Subcutaneous adipose tissue (tissue), 4 donors: ENCODE results near the gene DHRSX. TPM values are rescaled to one million over a fixed set of nuclear protein-coding genes. Genes with fewer than 3 reads are reported as not detected.

Source experiments
- total RNA-seq, 4 donors: library from RNA; depleted of rRNA; stranded (reverse); fragments of >200 nt; gene quantifications; one replicate each; pipeline ENCODE4 v1.1.0, GENCODE V29; 2016
- TF ChIP-seq, protein P1 (sequence below): fragments of 450-650 bp; IDR thresholded peaks from one replicate; pipeline ENCODE4 v1.5.1; 2016; ENCODE audit warnings: low read depth, mild to moderate bottlenecking, control low read depth, antibody characterized with exemption, moderate library complexity

DHRSX gene
- total RNA-seq, 4 donors from 2014 or later = 17.0 to 34.2 (median 24.5) TPM

DNA sequence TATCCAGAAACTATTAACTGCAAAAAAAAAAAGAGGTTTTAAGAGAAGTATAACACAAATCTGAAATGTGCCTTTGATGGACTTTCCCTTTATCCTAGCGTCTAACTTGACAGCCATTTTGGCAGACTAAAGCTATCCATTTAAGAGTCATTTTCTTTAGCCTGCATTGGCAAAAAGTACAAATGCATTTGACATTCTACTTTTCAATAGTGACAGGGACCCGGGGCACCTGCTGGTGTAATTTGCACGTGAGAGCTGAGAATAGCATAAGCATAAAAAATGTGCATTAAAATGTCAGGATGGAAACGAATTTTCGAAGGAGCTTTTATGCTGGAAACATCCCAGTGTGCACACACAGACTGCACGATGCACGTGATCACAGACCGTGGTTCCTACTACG, 91.9 kb downstream of the DHRSX start:
- TF ChIP-seq, protein P1, sequence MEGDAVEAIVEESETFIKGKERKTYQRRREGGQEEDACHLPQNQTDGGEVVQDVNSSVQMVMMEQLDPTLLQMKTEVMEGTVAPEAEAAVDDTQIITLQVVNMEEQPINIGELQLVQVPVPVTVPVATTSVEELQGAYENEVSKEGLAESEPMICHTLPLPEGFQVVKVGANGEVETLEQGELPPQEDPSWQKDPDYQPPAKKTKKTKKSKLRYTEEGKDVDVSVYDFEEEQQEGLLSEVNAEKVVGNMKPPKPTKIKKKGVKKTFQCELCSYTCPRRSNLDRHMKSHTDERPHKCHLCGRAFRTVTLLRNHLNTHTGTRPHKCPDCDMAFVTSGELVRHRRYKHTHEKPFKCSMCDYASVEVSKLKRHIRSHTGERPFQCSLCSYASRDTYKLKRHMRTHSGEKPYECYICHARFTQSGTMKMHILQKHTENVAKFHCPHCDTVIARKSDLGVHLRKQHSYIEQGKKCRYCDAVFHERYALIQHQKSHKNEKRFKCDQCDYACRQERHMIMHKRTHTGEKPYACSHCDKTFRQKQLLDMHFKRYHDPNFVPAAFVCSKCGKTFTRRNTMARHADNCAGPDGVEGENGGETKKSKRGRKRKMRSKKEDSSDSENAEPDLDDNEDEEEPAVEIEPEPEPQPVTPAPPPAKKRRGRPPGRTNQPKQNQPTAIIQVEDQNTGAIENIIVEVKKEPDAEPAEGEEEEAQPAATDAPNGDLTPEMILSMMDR = no peak

DNA sequence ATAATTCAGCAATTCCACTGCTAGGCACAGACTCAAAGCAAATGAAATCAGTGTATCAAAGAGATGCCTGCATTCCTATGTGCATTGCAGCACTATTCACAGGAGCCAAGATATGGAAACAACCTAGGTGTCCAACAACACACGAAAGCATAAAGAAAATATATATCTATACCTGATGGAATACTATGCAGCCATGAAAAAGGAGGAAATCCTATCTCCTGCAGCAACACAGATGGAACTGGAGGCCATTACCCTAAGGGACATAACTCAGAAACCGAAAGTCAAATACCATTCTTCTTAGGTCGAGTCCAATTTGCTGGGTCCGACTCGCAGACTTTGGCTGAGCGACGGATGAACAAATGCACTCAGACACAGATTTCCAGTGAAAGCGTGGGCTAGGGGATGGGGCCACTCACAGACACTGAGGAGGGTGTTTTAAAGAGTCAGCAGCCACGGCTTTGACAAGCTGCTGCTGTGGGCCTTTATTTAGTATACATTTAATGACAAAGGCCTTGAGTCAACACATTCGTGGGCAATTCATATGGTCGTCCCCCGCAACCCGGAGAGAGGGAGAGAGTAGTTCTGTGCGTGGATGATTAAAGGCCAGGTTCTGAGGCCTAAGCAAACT, 93.8 kb downstream of the DHRSX start:
- TF ChIP-seq, protein P1 = no peak

DNA sequence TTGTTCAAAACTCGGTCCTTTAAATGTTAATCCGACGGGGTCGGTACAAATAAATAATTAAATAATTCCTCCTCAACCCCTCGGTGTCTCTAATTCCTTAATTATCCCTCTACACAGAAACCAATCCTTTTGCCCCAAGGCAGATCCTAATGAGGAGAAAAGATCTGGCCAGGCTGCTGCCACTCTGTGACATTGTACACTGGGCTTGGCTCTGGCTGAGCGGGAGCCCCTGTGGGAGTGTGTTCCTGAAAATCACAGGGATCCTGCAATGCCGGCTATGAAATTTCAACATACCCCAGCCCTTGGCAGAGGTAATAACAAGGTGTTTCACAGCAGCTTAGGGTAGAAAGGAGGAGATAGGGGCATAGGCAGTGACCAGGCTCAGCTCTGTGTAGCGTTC, 96.0 kb downstream of the DHRSX start:
- TF ChIP-seq, protein P1 = no peak

DNA sequence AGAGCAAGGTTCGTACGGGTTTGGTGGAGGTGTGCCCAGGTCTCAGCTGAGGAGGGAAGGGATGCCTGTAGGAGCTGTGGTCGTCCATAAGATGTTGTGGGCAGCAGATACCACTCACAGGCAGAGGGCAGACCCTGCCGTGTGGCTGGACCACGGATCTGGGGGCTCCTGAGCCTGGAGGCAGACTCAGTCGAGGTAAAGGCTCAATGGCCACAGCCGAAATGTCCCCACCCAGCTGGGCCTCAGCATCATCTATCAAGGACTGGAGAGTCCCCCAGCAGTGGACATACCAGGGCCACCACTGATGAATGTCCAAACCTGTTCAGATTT, 98.5 kb downstream of the DHRSX start:
- TF ChIP-seq, protein P1 = no peak

DNA sequence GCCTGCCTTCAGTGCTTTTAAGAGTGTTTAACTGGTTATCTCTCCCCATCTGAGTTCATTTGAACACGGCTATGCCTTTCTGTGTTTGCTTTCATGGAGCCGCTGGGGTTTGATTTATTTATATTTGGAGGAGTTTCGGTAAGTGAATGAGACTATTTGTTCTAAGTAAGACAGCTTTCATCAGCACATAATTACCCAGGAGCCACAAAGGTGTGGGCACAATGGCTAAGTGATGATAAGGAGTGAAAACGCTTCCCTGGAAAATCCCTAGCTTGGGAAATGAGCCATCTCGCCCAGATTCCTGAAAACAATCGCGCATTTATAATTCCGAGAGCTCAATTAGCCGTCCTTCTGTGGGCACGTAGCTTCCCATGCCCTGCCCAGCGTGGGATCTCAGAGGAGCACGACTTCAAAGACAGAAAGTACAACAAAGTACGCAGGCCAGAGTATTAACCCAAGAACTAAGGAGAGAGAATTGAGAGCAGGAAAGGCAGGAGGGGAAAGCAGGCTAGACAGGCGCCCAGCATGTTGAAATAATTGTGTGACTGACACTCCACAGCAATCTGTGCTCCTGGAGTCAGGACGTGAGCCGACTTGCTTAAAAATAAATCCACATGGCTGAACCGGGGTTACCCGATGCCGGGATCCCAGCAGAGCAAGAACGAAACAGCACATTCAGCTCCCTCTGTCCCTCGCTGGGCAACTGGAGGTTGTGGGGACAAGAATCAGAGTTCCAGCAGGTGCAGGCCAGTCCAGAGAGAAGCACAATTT, 99.0 kb downstream of the DHRSX start:
- TF ChIP-seq, protein P1 = no peak

DNA sequence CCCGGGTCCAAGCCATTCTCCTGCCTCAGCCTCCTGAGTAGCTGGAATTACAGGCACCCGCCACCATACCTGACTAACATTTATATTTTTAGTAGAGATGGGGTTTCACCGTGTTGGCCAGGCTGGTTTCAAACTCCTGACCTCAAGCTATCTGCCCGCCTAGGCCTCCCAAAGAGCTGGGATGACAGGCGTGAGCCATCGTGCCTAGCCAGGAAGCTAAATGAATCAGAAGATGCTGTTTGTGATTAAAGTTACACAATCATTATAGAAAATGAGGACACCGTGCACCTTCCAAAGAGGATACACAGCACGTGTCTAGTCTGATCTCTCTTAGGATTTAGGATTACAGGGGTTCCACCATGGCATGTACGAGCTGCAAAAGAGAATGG, 99.6 kb downstream of the DHRSX start:
- TF ChIP-seq, protein P1 = no peak

DNA sequence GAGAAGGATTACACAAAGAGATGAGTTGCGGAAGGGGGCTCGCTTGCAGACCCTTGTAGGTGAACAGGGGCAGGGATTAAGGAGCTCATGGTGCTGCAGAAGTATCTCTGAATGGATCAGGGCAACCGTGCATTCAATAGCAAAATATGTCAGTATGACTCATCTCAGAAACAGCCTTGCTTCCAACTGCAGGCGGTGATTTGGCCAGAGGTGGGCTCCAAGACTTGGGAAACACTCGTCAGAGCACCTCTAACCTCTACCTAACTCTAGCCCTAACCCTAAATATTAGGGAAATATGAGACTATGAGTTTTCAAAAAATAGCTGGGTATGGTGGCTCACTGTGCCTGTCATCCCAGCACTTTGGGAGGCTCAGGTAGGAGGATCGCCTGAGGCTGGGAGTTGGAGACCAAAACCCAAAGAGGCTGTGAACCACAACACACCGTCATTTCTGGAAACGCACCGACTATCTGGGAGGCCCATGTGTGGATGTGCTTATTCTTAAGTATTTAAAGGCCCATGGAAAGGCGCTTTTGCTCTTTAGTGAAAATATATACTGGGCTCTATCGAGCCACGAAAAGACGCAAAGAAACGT, 102.6 kb downstream of the DHRSX start:
- TF ChIP-seq, protein P1 = no peak
